Activated naive CD4-positive, alpha-beta T cell (primary cell): ENCODE data around the gene REG3A.

ENCODE experiments used
- DNase-seq, 4 experiments: peaks; one replicate each; lab custom pipeline; 2025; lab: John Stamatoyannopoulos, UW

Gene REG3A

DNA sequence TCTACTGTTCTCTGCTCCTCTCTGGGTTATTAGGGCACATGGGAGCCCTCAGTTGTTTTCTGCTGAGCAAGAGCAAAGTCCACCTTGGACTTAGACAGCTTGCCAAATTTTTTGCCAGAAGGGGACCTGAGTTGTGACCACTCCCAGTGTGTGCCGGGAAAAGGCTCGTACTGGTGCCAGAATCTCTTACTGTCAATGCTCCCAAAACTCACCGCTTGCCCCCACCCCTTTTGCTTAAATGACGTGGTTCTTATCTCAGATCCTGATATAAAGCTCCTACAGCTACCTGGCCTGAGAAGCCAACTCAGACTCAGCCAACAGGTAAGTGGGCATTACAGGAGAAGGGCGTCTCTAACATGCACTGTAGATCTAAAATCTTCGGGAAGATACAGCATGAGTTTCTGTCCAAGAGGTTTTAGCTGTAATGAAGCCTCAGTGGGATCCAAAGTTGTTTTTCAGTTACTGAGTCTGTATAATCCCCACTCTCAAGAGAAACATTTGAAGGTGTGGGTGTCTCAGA, 39.3 kb downstream of the REG3A start, which contains the start of gene REG1A:
REG1A (plus strand) TSS at position 295 of the 520 bp plus-strand sequence. CDS start 374 bp downstream, outside the sequence.
- no peak for DNase-seq

DNA sequence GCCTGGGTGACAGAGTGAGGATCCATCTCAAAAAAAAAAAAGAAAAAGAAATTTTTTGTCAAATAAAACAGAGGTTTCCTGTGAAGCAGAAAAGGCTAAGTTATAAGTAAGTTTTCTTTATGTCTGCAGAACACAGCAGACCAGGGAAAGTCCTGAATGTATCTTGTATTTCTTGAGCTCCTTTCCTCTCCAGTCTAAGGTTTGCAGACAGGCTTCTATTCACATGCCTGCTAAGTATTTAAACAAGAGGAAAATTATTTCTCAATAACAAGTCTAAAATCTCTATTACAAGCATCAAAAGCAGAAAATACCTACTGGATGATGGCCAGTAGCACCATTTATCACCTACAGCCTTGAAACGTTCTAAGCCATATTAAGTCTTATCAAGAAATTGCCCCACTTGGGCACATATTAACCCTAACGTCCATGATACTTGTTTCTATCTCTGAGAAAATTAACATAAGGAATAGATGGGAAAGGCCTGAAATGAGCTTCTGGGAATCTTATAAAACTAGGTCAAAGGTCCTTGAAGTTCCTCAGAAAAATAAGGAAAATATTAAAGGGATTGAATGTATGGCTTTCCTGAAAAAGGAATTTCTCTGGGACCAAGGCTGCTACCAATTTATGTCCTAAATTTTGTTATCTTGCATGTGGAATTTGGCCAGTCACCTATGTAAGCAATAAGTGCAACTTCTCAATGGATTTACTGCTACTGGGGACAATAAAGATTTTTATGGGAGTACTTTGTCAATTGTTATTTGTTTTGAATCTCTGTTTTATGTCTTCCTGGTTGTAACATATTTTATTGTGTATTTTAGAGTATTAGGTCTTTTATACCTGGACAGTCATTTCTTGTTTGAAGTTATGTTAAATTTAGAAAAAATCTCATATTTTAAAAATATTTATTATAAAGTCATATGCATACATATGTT, 42.3 kb downstream of the REG3A start:
- no peak for DNase-seq

DNA sequence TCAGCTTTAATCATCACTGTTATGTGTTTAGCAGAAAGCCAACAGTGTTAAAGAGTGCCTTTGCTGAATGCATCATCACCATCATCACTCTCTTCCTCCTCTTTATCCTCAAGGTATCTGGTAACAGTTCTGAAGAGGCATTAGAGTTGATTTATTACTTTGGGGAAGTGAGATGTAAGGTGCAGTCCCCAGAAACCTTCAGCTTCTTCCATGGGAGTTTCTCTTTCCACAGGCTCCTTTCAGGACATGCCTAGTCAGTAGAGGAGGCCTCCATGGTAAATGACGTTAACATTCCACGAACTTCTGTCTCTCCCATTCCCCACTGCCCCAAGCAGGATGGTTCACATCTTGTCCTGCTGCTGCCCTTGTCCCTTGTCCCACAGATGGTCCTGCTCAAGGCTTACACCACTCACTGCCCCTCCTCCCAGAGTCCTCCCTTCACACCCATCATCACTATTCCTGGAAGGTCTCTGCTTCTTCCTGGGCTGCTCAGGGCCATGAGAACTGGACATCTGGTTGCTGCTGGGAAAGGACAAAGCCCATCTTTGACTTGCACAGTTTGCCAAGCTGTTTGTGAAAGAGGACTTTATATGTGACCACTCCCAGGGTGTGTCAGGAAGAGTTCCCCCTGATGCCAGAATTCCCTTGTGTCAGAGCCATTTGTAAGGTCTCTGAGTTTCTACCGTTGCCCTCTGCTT, 44.6 kb downstream of the REG3A start:
- DNase-seq = no peak

DNA sequence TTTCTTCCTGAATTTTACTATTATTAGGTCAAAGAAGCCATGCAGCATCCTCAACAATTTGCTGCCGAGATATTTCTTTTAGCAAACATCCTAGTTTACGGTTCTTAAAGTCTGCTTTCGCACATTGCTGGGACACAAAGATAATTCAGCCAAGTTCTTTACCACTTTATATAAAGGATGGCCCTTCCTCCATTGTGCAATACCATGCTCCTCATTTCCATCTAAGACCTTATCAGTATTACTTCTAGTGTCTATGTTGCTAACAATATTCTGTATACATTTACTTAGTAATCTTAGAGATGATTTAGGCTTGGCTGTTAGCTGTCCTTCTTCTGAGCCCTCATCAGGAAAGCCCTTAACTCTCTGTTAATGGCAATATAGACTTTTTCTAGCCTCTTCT, 47.3 kb downstream of the REG3A start:
- DNase-seq = no peak
